ENCODE measurements around the gene SCAF4. TPM values are rescaled to one million over a fixed set of nuclear protein-coding genes. Genes with fewer than 3 reads are reported as not detected.

Gene SCAF4
- total and polyA plus RNA-seq, 9 of the 15 experiments (the other 6 are each of a cell fraction or from before 2014, with no cell fraction given): 2.3 to 55.7 (median 17.2) TPM

DNA sequence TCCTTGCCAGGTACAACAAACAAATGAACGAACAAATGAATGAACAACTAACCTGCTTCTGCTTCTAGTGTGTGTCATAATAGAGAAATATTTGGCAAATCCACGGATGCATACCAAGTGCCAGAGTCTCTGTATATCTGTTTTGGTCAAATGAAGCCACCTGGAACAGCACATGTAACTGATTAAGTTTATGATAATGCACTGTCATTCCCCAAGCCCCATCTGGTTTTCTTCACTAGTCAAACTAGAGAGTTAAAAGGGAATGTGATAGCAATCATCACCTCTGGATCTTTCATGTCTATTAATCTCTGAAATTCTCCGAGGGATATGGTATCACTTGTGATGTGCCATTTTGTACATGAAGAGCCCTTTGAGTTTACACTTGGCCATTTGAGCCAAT, 21.0 kb upstream of the SCAF4 start:
- H2AFZ ChIP-seq (ENCODE audit: low read depth, low read length): no peak overlapping the region
- H3K4me3 ChIP-seq: no peak overlapping the region
- no peaks in the 10 kb centered on the region; a peak in 1 of 5 replicates for H3K4me1 ChIP-seq (replicated peaks in 1 of 2; ENCODE audit: control insufficient read depth in 2 of 2, insufficient read depth in 2 of 2, low read length in 2 of 2)
- no peak overlapping the region for H3K27ac ChIP-seq (ENCODE audit: extremely low read depth, low read depth, low read length)
- H3K9me3 ChIP-seq (replicated peaks; ENCODE audit: control insufficient read depth, insufficient read depth, low read depth, low read length): no peaks in the 10 kb centered on the region
- no peaks in the 10 kb centered on the region for H3K79me2 ChIP-seq (ENCODE audit: control insufficient read depth, insufficient read depth, low read length)
- ChIA-PET POLR2A (interaction anchor here (0.6 to 0.7 kb wide), 2 partner anchors 17 to 64 kb away, joined by 3 to 4 read pairs; no protein-coding TSS in a partner anchor), CTCF (ENCODE audit: low intra/inter-chr PET ratio) (no interaction called here)
- peak; percentile 42; the same call in 1 of the 2 replicates for TF ChIP-seq NFE2 (IDR thresholded peaks at IDR 0.05; ENCODE audit: low read depth)
- no peak for TF ChIP-seq RNF2 (IDR thresholded peaks at IDR 0.05)
- TF ChIP-seq, protein P1, sequence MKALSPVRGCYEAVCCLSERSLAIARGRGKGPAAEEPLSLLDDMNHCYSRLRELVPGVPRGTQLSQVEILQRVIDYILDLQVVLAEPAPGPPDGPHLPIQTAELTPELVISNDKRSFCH (CRISPR knock-in tag; IDR thresholded peaks at IDR 0.05): no peak
- TF ChIP-seq, protein P1 (tag; IDR thresholded peaks at IDR 0.05): no peak
- peak; percentile 65 for TF ChIP-seq MAFG (tag; conservative IDR thresholded peaks at IDR 0.05)
- TF ChIP-seq, protein P2, sequence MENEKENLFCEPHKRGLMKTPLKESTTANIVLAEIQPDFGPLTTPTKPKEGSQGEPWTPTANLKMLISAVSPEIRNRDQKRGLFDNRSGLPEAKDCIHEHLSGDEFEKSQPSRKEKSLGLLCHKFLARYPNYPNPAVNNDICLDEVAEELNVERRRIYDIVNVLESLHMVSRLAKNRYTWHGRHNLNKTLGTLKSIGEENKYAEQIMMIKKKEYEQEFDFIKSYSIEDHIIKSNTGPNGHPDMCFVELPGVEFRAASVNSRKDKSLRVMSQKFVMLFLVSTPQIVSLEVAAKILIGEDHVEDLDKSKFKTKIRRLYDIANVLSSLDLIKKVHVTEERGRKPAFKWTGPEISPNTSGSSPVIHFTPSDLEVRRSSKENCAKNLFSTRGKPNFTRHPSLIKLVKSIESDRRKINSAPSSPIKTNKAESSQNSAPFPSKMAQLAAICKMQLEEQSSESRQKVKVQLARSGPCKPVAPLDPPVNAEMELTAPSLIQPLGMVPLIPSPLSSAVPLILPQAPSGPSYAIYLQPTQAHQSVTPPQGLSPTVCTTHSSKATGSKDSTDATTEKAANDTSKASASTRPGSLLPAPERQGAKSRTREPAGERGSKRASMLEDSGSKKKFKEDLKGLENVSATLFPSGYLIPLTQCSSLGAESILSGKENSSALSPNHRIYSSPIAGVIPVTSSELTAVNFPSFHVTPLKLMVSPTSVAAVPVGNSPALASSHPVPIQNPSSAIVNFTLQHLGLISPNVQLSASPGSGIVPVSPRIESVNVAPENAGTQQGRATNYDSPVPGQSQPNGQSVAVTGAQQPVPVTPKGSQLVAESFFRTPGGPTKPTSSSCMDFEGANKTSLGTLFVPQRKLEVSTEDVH (IDR thresholded peaks at IDR 0.05; ENCODE audit: low read depth, partially characterized antibody): no peak
- peak; percentile 39; the same call in 1 of the 2 replicates for TF ChIP-seq CBFA2T3 (IDR thresholded peaks at IDR 0.05)
- TF ChIP-seq HCFC1 (IDR thresholded peaks at IDR 0.05; ENCODE audit: low read depth, low read length): no peak
- TF ChIP-seq POLR2H (tag; IDR thresholded peaks at IDR 0.05; ENCODE audit: low read depth): no peak
- TF ChIP-seq, protein P3, sequence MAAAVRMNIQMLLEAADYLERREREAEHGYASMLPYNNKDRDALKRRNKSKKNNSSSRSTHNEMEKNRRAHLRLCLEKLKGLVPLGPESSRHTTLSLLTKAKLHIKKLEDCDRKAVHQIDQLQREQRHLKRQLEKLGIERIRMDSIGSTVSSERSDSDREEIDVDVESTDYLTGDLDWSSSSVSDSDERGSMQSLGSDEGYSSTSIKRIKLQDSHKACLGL (CRISPR knock-in tag; IDR thresholded peaks at IDR 0.05; ENCODE audit: borderline replicate concordance, poor library complexity, severe bottlenecking): no peak
- 0 out of 2 replicates have a peak, but pooled peaks have one; percentile 9 for TF ChIP-seq ZNF316 (IDR thresholded peaks at IDR 0.05)
- TF ChIP-seq ZNF699 (CRISPR knock-in tag; IDR thresholded peaks at IDR 0.05; ENCODE audit: insufficient replicate concordance): no peak
- TF ChIP-seq, protein P4, sequence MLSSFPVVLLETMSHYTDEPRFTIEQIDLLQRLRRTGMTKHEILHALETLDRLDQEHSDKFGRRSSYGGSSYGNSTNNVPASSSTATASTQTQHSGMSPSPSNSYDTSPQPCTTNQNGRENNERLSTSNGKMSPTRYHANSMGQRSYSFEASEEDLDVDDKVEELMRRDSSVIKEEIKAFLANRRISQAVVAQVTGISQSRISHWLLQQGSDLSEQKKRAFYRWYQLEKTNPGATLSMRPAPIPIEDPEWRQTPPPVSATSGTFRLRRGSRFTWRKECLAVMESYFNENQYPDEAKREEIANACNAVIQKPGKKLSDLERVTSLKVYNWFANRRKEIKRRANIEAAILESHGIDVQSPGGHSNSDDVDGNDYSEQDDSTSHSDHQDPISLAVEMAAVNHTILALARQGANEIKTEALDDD (IDR thresholded peaks at IDR 0.05): peak; percentile 52; the same call in 1 of the 2 replicates
- no peak for TF ChIP-seq POLR2AphosphoS5 (IDR thresholded peaks at IDR 0.05; ENCODE audit: control insufficient read depth, insufficient read depth, low read depth, low read length)
- H3K9me1 ChIP-seq (ENCODE audit: control insufficient read depth, insufficient read depth, low read length): no peaks in the 10 kb centered on the region
- ATAC-seq (no peak), DNase-seq (ENCODE audit: extremely low read depth in 1 of 4, low spot score in 3 of 4) (no peak), FAIRE-seq (no peak)
- intact Hi-C loops (cut with micrococcal nuclease): no loop called here
- H3K27me3 ChIP-seq (ENCODE audit: control insufficient read depth in 2 of 2, insufficient read depth in 2 of 2, low read length in 2 of 2): no peaks in the 10 kb centered on the region
- no peak overlapping the region for H3K4me2 ChIP-seq (ENCODE audit: insufficient read depth, low read length)
- 10% methylated on average over 3 of the region's 3 CpGs for WGBS (ENCODE audit: insufficient coverage, low coverage, missing lambda C conversion rate)
- H3K9ac ChIP-seq (ENCODE audit: insufficient read depth in 1 of 2, low read depth in 2 of 2, low read length in 2 of 2): no peak overlapping the region
- H4K20me1 ChIP-seq (replicated peaks; ENCODE audit: control insufficient read depth, insufficient read depth, low read length): no peaks in the 10 kb centered on the region
- in situ Hi-C loops (cut with MboI): no loop called here
- no TSS peak for BruUV-seq (replicated peaks)
- H3K36me3 ChIP-seq (ENCODE audit: control insufficient read depth, insufficient read depth, low read length): no peaks in the 10 kb centered on the region

Measured in K562 (cell line).